IMR-90 (cell line): ENCODE results near the gene PATJ. TPM values are rescaled to one million over a fixed set of nuclear protein-coding genes. Genes with fewer than 3 reads are reported as not detected.

Experiments used
- ATAC-seq: fragments of 200-7000 bp; cut with Tn5 transposase; 2 replicates; pipeline ENCODE4 v1.9.1; 2020; ENCODE audit warnings: low read depth, mild to moderate bottlenecking, moderate library complexity
- BruUV-seq: library from RNA; stranded (reverse); fragments of 400-500 nt; replicated peaks from 2 replicates; lab custom pipeline; 2021; lab: Mats Ljungman, UMichigan
- CTCF ChIA-PET: fragments of 300-600 bp; formaldehyde crosslinking; extraction: SDS; loops from one replicate; lab custom pipeline; 2021; ENCODE audit warnings: antibody characterized with exemption; lab: Yijun Ruan, JAX
- POLR2A ChIA-PET: fragments of 300-600 bp; sonication (Branson Sonifier 250); formaldehyde crosslinking; loops from one replicate; lab custom pipeline; 2022; ENCODE audit warnings: antibody characterized with exemption; ENCODE audit not compliant: unreplicated experiment; lab: Charles Lee
- DNase-seq: peaks from one replicate; pipeline ENCODE4 v3.0.0; 2013
- H2AFZ ChIP-seq: replicated peaks from 2 replicates; pipeline ENCODE3; 2013; ENCODE audit warnings: low read length, mild to moderate bottlenecking; ENCODE audit not compliant: poor library complexity
- H2AK5ac ChIP-seq: 2 replicates; pipeline ENCODE4 v1.6.1; 2013; ENCODE audit warnings: low read depth, low read length, inconsistent platforms
- H2AK9ac ChIP-seq: replicated peaks from 2 replicates; pipeline ENCODE3; 2013; ENCODE audit warnings: mild to moderate bottlenecking, low read depth, low read length, moderate library complexity; ENCODE audit not compliant: poor library complexity
- H2BK120ac ChIP-seq: 2 replicates; pipeline ENCODE4 v1.6.1; 2013; ENCODE audit warnings: low read depth, low read length, inconsistent platforms
- H2BK15ac ChIP-seq: 3 replicates; pipeline ENCODE4 v1.6.1; 2013; ENCODE audit warnings: low read depth, low read length, inconsistent platforms
- H2BK20ac ChIP-seq: 2 replicates; pipeline ENCODE4 v1.6.1; 2013; ENCODE audit warnings: low read depth, mild to moderate bottlenecking, inconsistent platforms, low read length, moderate library complexity
- H2BK5ac ChIP-seq: 2 replicates; pipeline ENCODE4 v1.6.1; 2013; ENCODE audit warnings: mild to moderate bottlenecking, low read depth, low read length, inconsistent platforms; ENCODE audit not compliant: poor library complexity, severe bottlenecking
- H3K14ac ChIP-seq: replicated peaks from 2 replicates; pipeline ENCODE4 v1.6.1; 2013; ENCODE audit warnings: low read depth, low read length, inconsistent platforms
- H3K18ac ChIP-seq: 2 replicates; pipeline ENCODE4 v1.6.1; 2013; ENCODE audit warnings: low read depth, low read length, control low read depth
- H3K23ac ChIP-seq: 2 replicates; pipeline ENCODE4 v1.6.1; 2013; ENCODE audit warnings: low read depth, low read length, inconsistent platforms
- H3K27ac ChIP-seq: 2 replicates; pipeline ENCODE4 v1.5.1; 2013; ENCODE audit warnings: mild to moderate bottlenecking, control low read depth, low read length; ENCODE audit not compliant: insufficient read depth
- H3K27me3 ChIP-seq: 2 replicates; pipeline ENCODE4 v1.6.1; 2013; ENCODE audit warnings: low read length; ENCODE audit not compliant: control insufficient read depth, insufficient read depth
- H3K36me3 ChIP-seq: 2 replicates; pipeline ENCODE4 v1.6.1; 2013; ENCODE audit warnings: low read length, mixed read lengths; ENCODE audit not compliant: control insufficient read depth, insufficient read depth
- H3K4ac ChIP-seq: 2 replicates; pipeline ENCODE4 v1.6.1; 2013; ENCODE audit warnings: low read depth, low read length, inconsistent platforms
- H3K4me1 ChIP-seq: 2 replicates; pipeline ENCODE4 v1.6.1; 2013; ENCODE audit warnings: low read length, mixed read lengths; ENCODE audit not compliant: control insufficient read depth, insufficient read depth
- H3K4me2 ChIP-seq: 2 replicates; pipeline ENCODE4 v1.6.1; 2013; ENCODE audit warnings: low read depth, mild to moderate bottlenecking, control low read depth, low read length, moderate library complexity
- H3K4me3 ChIP-seq: 2 replicates; pipeline ENCODE4 v1.5.1; 2013; ENCODE audit warnings: low read depth, mild to moderate bottlenecking, control low read depth, low read length, moderate library complexity; ENCODE audit not compliant: insufficient read depth
- H3K56ac ChIP-seq: 2 replicates; pipeline ENCODE4 v1.6.1; 2013; ENCODE audit warnings: low read length, inconsistent platforms; ENCODE audit not compliant: insufficient read depth; ENCODE audit errors: extremely low read depth
- H3K79me1 ChIP-seq, 2 experiments: 2 replicates each; pipeline ENCODE4 v1.6.1; 2013; ENCODE audit warnings: low read length in 2 of 2, inconsistent platforms in 1 of 2, low read depth in 1 of 2
- H3K9ac ChIP-seq: 2 replicates; pipeline ENCODE4 v1.6.1; 2013; ENCODE audit warnings: low read depth, low read length, control low read depth
- H3K9me1 ChIP-seq: 2 replicates; pipeline ENCODE4 v1.6.1; 2013; ENCODE audit warnings: low read length, inconsistent platforms; ENCODE audit not compliant: insufficient read depth
- H3K9me3 ChIP-seq: 2 replicates; pipeline ENCODE4 v1.6.1; 2013; ENCODE audit warnings: low read length; ENCODE audit not compliant: control insufficient read depth, insufficient read depth
- H4K20me1 ChIP-seq: 2 replicates; pipeline ENCODE4 v1.6.1; 2013; ENCODE audit warnings: low read length, inconsistent platforms; ENCODE audit not compliant: insufficient read depth
- H4K5ac ChIP-seq: 2 replicates; pipeline ENCODE4 v1.6.1; 2013; ENCODE audit warnings: mild to moderate bottlenecking, low read depth, low read length, control low read depth
- H4K8ac ChIP-seq, 2 experiments: 2 replicates each; pipeline ENCODE4 v1.6.1; 2013; ENCODE audit warnings: low read depth in 2 of 2, low read length in 2 of 2, control low read depth in 1 of 2, inconsistent platforms in 1 of 2
- H4K91ac ChIP-seq: 2 replicates; pipeline ENCODE4 v1.6.1; 2013; ENCODE audit warnings: low read depth, low read length, inconsistent platforms; ENCODE audit not compliant: insufficient read depth
- CHD1 ChIP-seq: IDR thresholded peaks from 2 replicates; pipeline ENCODE4 v1.6.1; 2012; ENCODE audit warnings: low read depth, low read length, improper control_type of control experiment
- NFE2L2 ChIP-seq: fragments of 150-350 bp; IDR thresholded peaks from 2 replicates; pipeline ENCODE4 v1.6.1; 2016; ENCODE audit warnings: low read depth, mild to moderate bottlenecking, low read length
- WGBS, 2 experiments: methylation state at CpG; one replicate each; pipeline versions ENCODE4 v1.1.5 to v1.1.7; 2013; ENCODE audit warnings: missing lambda C conversion rate in 2 of 2; ENCODE audit not compliant: insufficient read length in 1 of 2; ENCODE audit errors: extremely low coverage in 2 of 2; 5-methylcytosine and 5-hydroxymethylcytosine counted together
- dilution Hi-C: fragments of 300-500 bp; cut with HindIII; formaldehyde crosslinking; loops from one replicate; pipeline ENCODE4 v1.14.3; 2018; ENCODE audit warnings: low sequenced_read_pairs; ENCODE audit not compliant: unreplicated experiment
- in situ Hi-C: fragments of 300-500 bp; cut with MboI; formaldehyde crosslinking; loops from 3 replicates; pipeline ENCODE4 v1.14.3; 2019; ENCODE audit warnings: low sequenced_read_pairs, inconsistent platforms, mixed read lengths
- intact Hi-C: fragments of 100-400 bp; cut with micrococcal nuclease; formaldehyde crosslinking; loops from 2 replicates; pipeline ENCODE4 v1.10.0; 2022
- polyA plus RNA-seq, 3 experiments: library from polyadenylated mRNA; depleted of rRNA; stranded (reverse); fragments of >200 nt; gene quantifications; 2 replicates each; pipeline ENCODE4 v1.2.3, GENCODE V29; 2012; ENCODE audit warnings: low replicate concordance in 1 of 3
- total RNA-seq: library from RNA; depleted of rRNA; stranded (reverse); fragments of >200 nt; gene quantifications from 2 replicates; pipeline ENCODE4 v1.2.3, GENCODE V29; 2012

The PATJ gene
- total and polyA plus RNA-seq, 2 of the 4 experiments (the other 2 are of a cell fraction), result 2.0 to 3.4 TPM

DNA sequence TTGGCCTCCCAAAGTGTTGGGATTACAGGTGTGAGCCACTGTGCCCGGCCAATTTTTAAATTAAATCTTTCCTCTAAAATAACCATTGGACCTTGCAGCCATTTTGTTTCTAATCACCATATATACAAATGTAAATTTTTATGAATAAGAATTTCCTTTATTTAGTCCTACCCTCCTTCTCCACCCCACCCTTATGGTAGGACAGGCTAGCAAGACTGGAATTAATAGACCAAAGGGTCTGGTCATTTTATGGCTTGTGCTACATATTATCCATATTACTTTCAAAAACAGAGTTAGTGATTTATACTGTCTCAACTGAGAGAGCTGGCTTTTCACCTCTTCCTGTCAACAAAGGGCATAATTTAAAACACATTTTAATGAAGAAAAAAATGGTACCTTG lies 478.9 kb downstream of the PATJ start:
- Histone ChIP-seq H4K8ac (no peak overlapping the region), H3K4me3 (no peak overlapping the region), H2AFZ (no peak overlapping the region), H2BK20ac (no peak overlapping the region), H3K4me1 (no peaks in the 10 kb centered on the region), H4K5ac (no peak overlapping the region), H3K4ac (no peak overlapping the region), H3K27ac (no peak overlapping the region), H3K4me2 (no peak overlapping the region), H3K79me1 (no peaks in the 10 kb centered on the region), H3K36me3 (no peaks in the 10 kb centered on the region), H3K18ac (no peak overlapping the region), H3K56ac (no peak overlapping the region), H3K23ac (no peak overlapping the region), H4K91ac (no peak overlapping the region), H3K9me3 (peaks cover 8% of the 10 kb centered on the region), H2BK120ac (no peak overlapping the region), H3K9me1 (no peaks in the 10 kb centered on the region), H3K27me3 (no peaks in the 10 kb centered on the region), H4K20me1 (no peaks in the 10 kb centered on the region), H2BK15ac (no peak overlapping the region), H2AK9ac (no peak overlapping the region), H3K9ac (no peak overlapping the region), H2AK5ac (no peak overlapping the region), H3K14ac (no peak overlapping the region), H2BK5ac (no peak overlapping the region)
- BruUV-seq, result no TSS peak
- ChIA-PET CTCF (no interaction called here), POLR2A (no interaction called here)
- DNase-seq, result no peak
- no peak for ATAC-seq
- WGBS, 2 experiments, result no CpG with 5 or more reads among the region's 1 CpG
- intact Hi-C loops (no loop called here), dilution Hi-C loops (no loop called here), in situ Hi-C loops (no loop called here)
- TF ChIP-seq CHD1 (no peak), NFE2L2 (no peak)
